ENCODE measurements around the gene ATP13A5. TPM values are rescaled to one million over a fixed set of nuclear protein-coding genes. Genes with fewer than 3 reads are reported as not detected.

The ATP13A5 gene
- total and polyA plus RNA-seq, 2 of the 8 experiments (the other 6 are each of a cell fraction or from before 2014, with no cell fraction given), result not detected

GRCh38 chr3:193248848-193249468 lies 129.6 kb downstream of the ATP13A5 start (continued):
- TF ChIP-seq SIN3A (conservative IDR thresholded peaks at IDR 0.05 in 1 of 2, IDR thresholded peaks at IDR 0.05 in 1 of 2; ENCODE audit: low read depth in 1 of 2, low read length in 2 of 2), result no peak
- TF ChIP-seq BRCA1 (IDR thresholded peaks at IDR 0.05; ENCODE audit: low read depth, low read length), result no peak
- no peak for TF ChIP-seq KDM4A (IDR thresholded peaks at IDR 0.05; ENCODE audit: low read depth, low read length, severe bottlenecking)
- no peak for TF ChIP-seq USF2 (IDR thresholded peaks at IDR 0.05; ENCODE audit: low read length)
- TF ChIP-seq RNF2 (IDR thresholded peaks at IDR 0.05; ENCODE audit: borderline replicate concordance, low read depth, low read length, missing control alignments, poor library complexity, severe bottlenecking), result no peak
- TF ChIP-seq SP1 (IDR thresholded peaks at IDR 0.05; ENCODE audit: low read depth, low read length), result no peak
- no peak for TF ChIP-seq TAF7 (optimal IDR thresholded peaks at IDR 0.05; ENCODE audit: borderline replicate concordance, low read depth, low read length)
- no peak for TF ChIP-seq NANOG (IDR thresholded peaks at IDR 0.05; ENCODE audit: insufficient read depth, low read depth, low read length, poor library complexity, severe bottlenecking)
